Activated CD8-positive, alpha-beta memory T cell treated with anti-CD3 and anti-CD28 coated beads, Interleukin-2, amount 10 ng/mL, durations not matched to agents 7 days and 5 days (primary cell): ENCODE results near the gene IFNL3. TPM values are rescaled to one million over a fixed set of nuclear protein-coding genes. Genes with fewer than 3 reads are reported as not detected.
"Not testable (repeated sequence)": the region's sequence is repeated elsewhere in the genome, so short reads cannot be mapped to it uniquely, and the experiment has no call there.

Experiments
- ATAC-seq: fragments of 150-1000 bp; cut with Tn5 transposase; one replicate; pipeline ENCODE4 v1.10.0; 2021; ENCODE audit warnings: moderate library complexity
- CTCF ChIA-PET: fragments of 350-600 bp; sonication (Branson Sonifier 250); formaldehyde crosslinking; loops from one replicate; lab custom pipeline; 2021; ENCODE audit warnings: antibody characterized with exemption; lab: Charles Lee
- DNase-seq: peaks from one replicate; pipeline ENCODE4 v3.0.0-alpha.2; 2020
- H3K27ac Mint-ChIP-seq: one replicate; pipeline ENCODE4 v1.8.0; 2021; ENCODE audit warnings: mild to moderate bottlenecking, mixed read lengths
- H3K27me3 Mint-ChIP-seq: one replicate; pipeline ENCODE4 v1.8.0; 2021; ENCODE audit warnings: mixed read lengths
- H3K36me3 Mint-ChIP-seq: one replicate; pipeline ENCODE4 v1.8.0; 2021; ENCODE audit warnings: mild to moderate bottlenecking, mixed read lengths
- H3K4me1 Mint-ChIP-seq: one replicate; pipeline ENCODE4 v1.8.0; 2021; ENCODE audit warnings: mixed read lengths
- H3K4me3 Mint-ChIP-seq: one replicate; pipeline ENCODE4 v1.8.0; 2021; ENCODE audit warnings: mild to moderate bottlenecking, moderate library complexity, mixed read lengths
- H3K9me3 Mint-ChIP-seq: one replicate; pipeline ENCODE4 v1.8.0; 2022; ENCODE audit warnings: low read depth, mixed read lengths
- total RNA-seq, 2 experiments: library from RNA; stranded (reverse); gene quantifications; one replicate each; pipeline ENCODE4 v1.2.3, GENCODE V29; 2021

IFNL3 gene
- total RNA-seq, 2 experiments from 2014 or later: 0.42 TPM; not detected in 1

DNA sequence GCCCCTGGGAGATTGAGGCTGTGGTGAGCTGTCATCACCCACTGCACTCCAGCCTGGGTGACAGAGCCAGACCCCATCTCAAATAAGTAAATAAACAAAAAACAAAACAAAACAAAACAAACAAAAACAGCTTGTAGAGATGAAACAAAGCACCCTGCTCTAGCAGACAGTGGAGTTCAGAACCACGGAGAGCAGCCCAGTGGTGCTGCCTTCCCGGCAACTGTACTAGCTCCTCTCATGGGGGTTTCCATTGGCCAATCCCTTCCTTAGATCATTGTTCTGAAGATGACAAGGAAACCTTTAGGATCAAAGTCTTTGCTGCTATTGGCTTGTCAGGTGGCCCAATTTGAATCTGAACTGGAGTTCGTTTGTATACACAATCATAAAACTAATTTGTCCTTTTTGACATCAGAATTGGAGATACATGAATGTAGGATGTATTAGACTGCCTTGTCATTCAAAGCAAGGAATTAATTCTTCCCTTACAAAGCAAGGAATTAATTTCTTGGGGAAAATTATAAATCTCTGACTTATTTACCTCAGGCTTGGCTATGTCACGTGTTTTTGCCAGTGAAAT lies 21.0 kb downstream of the IFNL3 start:
- peak; percentile 36 for ATAC-seq
- peak; percentile 58 for DNase-seq
- CTCF ChIA-PET: interaction anchor here (0.7 to 0.9 kb wide), 2 partner anchors 38 to 731 kb away, joined by 3 to 4 read pairs; no protein-coding TSS in a partner anchor
- Mint-ChIP-seq H3K4me1 (no peaks in the 10 kb centered on the region), H3K4me3 (no peak overlapping the region), H3K9me3 (no peaks in the 10 kb centered on the region), H3K27me3 (peaks cover 35% of the 10 kb centered on the region), H3K36me3 (no peaks in the 10 kb centered on the region), H3K27ac (no peak overlapping the region)

DNA sequence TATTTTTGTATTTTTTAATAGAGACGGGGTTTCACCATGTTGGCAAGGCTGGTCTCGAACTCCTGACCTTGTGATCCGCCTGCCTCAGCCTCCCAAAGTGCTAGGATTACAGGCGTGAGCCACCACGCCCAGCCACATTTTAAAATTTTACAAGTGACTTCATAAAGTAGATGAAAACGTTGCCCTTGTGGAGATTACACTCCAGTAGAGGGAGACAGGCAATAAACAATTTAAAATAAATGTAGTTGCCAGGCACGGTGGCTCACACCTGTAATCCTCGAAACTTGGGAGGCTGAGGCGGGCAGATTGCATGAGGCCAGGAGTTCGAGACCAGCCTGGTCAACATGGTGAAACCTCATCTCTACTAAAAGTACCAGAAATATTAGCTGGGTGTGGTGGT lies 25.7 kb downstream of the IFNL3 start:
- not testable (repeated sequence) for H3K4me1 Mint-ChIP-seq, H3K27ac Mint-ChIP-seq, H3K36me3 Mint-ChIP-seq, DNase-seq, H3K4me3 Mint-ChIP-seq, H3K9me3 Mint-ChIP-seq, ATAC-seq
- CTCF ChIA-PET: interaction anchor here (1.1 to 1.9 kb wide), 3 partner anchors 104 to 115 kb away, joined by 3 to 7 read pairs (median 4); no protein-coding TSS in a partner anchor
- H3K27me3 Mint-ChIP-seq: peaks cover 23% of the 10 kb centered on the region

DNA sequence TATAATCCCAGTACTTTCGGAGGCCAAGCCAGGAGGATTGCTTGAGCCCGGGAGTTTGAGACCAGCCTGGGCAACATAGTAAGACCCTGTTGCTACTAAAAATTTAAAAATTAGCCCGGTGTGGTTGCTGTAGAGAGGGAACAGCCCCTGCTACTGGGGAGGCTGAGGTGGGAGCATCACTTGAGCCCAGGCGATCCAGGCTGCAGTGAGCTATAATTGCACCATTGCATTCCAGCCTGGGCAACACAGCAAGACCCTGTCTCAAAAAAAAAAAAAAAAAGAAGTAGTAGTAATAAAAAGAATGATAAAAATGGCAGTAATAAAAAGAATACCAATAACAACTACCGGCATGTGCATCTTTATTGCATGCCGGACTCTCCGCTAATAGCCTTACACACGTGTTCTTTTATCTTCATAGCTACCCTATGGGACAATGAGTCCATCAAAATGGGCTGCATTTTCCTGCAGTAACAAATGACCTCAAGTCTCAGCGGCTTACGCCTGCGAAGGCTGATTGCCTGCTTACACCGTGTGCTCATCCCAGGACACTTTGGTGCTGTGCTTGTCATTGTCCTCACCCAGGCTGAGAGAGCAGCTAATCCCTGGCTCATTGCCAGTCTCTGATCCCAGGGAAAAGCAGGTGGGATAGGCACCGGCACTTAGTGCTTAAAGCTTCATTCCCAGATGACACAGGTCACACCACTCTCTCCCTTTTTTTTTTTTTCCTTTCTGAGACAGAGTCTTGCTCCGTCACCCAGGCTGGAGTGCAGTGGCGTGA lies 26.4 kb downstream of the IFNL3 start:
- H3K4me1 Mint-ChIP-seq: peaks cover 2% of the 10 kb centered on the region
- no peak for ATAC-seq
- H3K4me3 Mint-ChIP-seq: no peak overlapping the region
- no peak for DNase-seq
- no peak overlapping the region for H3K27ac Mint-ChIP-seq
- H3K27me3 Mint-ChIP-seq: peaks cover 21% of the 10 kb centered on the region
- H3K9me3 Mint-ChIP-seq: no peaks in the 10 kb centered on the region
- CTCF ChIA-PET: interaction anchor here (1.1 to 1.9 kb wide), 3 partner anchors 105 to 116 kb away, joined by 3 to 7 read pairs (median 4); no protein-coding TSS in a partner anchor
- H3K36me3 Mint-ChIP-seq: no peaks in the 10 kb centered on the region

DNA sequence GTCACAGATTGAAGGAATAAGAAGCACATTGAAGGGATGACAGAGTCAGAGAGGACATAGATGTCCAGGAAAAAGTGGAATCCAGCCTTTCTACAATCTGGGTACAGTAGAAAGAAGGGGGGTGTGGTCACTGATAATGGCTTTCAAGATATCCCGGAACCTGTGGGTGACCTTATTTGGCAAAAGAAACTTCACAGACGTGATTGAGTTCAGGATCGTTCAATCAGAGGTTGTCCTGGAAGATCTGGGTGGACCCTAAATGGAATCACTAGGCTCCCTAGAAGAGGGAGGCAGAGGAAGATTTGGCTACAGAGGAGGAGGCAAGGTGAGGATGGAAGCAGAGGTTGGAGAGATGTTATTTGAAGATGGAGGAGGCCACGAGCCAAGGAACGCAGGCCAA lies 27.7 kb downstream of the IFNL3 start:
- CTCF ChIA-PET: interaction anchor here (0.6 to 1.9 kb wide), 4 partner anchors 11 to 130 kb away, joined by 3 to 7 read pairs (median 4); no protein-coding TSS in a partner anchor
- Mint-ChIP-seq H3K27ac (no peak overlapping the region), H3K27me3 (peaks cover 19% of the 10 kb centered on the region), H3K4me3 (no peak overlapping the region), H3K4me1 (peaks cover 2% of the 10 kb centered on the region), H3K36me3 (no peaks in the 10 kb centered on the region), H3K9me3 (no peaks in the 10 kb centered on the region)
- no peak for ATAC-seq
- no peak for DNase-seq

DNA sequence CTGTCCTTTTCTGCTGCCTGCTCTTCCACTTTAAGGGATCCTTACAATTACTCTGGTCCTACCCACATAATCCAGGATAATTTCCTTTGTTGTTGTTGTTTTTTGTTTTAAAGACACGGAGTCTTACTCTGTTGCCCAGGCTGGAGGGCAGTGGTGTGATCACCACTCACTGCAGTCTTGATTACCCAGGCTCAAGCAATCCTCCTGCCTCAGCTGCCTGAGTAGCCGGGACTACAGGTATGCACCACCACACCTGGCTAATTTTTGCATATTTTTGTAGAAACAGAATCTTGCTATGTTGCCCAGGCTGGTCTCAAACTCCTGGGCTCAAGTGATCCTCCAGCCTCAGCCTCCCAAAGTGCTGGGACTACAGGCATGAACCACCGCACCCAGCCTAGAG lies 29.5 kb downstream of the IFNL3 start:
- not testable (repeated sequence) for ATAC-seq, DNase-seq
- CTCF ChIA-PET: interaction anchor here (4.8 kb wide), 1 partner anchor 112 kb away, joined by 40 read pairs; no protein-coding TSS in a partner anchor

DNA sequence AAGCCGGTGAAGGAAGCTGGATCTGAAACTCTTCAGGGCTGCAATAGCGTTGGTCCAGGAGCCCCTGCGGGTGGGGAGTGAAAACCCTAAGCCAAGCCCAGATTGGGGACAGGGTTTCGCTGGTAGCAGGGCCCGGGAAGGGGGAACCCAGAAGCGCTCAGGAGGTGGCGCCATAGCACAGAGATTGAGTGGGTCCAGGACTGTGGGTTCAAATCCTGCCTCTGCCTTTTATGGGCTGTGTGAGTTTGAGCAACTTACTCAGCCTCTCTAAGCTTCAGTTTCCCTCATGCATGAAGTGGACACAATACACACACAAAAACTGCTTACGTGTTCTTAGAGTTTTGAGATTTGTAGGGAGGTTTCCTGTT lies 32.4 kb downstream of the IFNL3 start:
- H3K27me3 Mint-ChIP-seq: peaks cover 7% of the 10 kb centered on the region
- CTCF ChIA-PET: interaction anchor here (0.7 to 4.8 kb wide), 7 partner anchors 19 to 294 kb away, joined by 3 to 40 read pairs (median 3); no protein-coding TSS in a partner anchor
- H3K27ac Mint-ChIP-seq: no peak overlapping the region
- no peaks in the 10 kb centered on the region for H3K4me1 Mint-ChIP-seq
- H3K9me3 Mint-ChIP-seq: no peaks in the 10 kb centered on the region
- DNase-seq (peak; percentile 75), ATAC-seq (peak; percentile 92)
- H3K36me3 Mint-ChIP-seq: no peaks in the 10 kb centered on the region
- no peak overlapping the region for H3K4me3 Mint-ChIP-seq

More for the DNA sequence above, 29.5 kb downstream of the IFNL3 start:
- not testable (repeated sequence) for H3K4me1 Mint-ChIP-seq, H3K36me3 Mint-ChIP-seq, H3K4me3 Mint-ChIP-seq, H3K9me3 Mint-ChIP-seq, H3K27ac Mint-ChIP-seq
- H3K27me3 Mint-ChIP-seq: peaks cover 15% of the 10 kb centered on the region

DNA sequence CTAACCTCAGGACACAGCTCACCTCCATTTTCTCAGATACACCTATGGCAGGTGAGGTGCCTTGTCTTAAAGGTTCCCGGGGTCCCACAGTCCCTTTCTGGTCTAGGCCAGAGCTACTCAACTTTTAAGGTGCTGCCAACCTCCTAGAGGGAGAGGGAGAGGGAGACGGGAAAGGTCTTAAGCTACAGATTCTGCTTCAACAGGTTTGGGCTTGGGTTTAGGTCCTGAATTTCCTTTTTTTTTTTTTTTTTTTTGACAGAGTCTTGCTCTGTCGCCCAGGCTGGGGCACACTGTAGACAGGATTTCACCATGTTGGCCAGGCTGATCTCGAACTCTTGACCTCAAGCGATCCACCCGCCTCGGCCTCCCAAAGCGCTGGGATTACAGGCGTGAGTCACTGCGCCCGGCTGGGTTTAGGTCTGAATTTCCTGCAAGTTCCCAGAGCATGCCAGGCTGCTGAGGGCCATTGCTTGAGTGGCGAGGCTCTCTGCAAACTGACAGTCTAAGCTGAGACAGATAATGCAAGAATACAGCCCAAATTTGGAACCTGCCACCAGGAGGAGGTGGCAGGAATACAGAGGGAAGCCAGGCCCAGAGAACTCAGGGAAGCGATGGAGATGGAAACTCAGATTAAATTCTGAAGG lies 33.0 kb downstream of the IFNL3 start:
- CTCF ChIA-PET: interaction anchor here (0.7 to 4.8 kb wide), 5 partner anchors 43 to 293 kb away, joined by 3 to 40 read pairs (median 5); no protein-coding TSS in a partner anchor
- H3K27ac Mint-ChIP-seq: no peak overlapping the region
- no peaks in the 10 kb centered on the region for H3K4me1 Mint-ChIP-seq
- ATAC-seq: no peak
- H3K4me3 Mint-ChIP-seq: no peak overlapping the region
- H3K27me3 Mint-ChIP-seq: peaks cover 3% of the 10 kb centered on the region
- no peaks in the 10 kb centered on the region for H3K9me3 Mint-ChIP-seq
- no peaks in the 10 kb centered on the region for H3K36me3 Mint-ChIP-seq
- DNase-seq: no peak

DNA sequence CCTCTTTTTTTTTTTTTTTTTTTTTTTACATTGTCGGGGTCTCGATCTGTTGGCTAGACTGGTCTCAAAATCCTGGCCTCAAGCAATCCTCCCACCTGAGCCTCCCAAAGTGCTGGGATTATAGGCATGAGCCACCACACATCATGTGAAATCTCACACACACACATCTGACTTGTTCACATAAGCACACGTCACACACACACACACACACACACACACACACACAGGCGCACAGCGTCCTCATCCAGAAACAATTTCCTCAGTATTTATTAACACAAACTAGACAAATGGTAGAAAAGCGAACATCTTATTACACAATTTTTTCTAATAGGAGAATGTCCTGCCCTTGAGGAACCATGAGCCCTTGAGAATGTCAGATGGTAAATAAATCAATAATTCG lies 35.6 kb downstream of the IFNL3 start:
- no peak for ATAC-seq
- CTCF ChIA-PET: no interaction called here

DNA sequence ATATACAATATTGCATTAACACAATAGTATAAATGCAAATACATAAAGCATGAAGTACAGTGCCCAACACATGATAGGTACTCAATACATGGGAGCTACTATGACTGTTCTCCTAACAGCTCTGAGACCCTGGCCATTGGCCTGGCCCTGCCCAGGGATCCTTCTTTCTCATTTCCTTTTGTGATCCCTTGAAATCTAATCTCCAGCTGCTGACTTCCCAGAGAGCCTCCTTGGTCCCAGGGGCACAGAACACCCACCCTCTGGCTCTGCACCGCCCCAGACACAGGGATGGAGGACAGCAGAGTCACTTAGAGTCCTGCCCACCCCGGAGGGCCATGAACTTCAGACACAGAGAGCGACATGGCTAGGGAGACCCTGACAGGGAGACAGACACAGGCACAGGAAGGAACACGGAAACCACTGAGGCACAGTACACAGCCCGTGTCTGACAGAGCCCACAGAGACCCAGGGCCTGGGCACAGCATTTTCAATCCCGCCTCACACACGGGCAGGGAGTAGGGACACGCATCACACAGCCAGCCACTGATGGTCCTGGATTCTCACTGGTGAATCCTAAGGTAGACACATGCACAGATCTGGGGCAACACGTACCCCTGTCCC lies 36.5 kb downstream of the IFNL3 start:
- ATAC-seq (no peak), DNase-seq (no peak)
- Mint-ChIP-seq H3K27ac (no peak overlapping the region), H3K9me3 (no peaks in the 10 kb centered on the region), H3K27me3 (peaks cover 25% of the 10 kb centered on the region), H3K4me3 (no peak overlapping the region), H3K36me3 (no peaks in the 10 kb centered on the region), H3K4me1 (no peaks in the 10 kb centered on the region)
- CTCF ChIA-PET: no interaction called here

More for the DNA sequence above, 35.6 kb downstream of the IFNL3 start:
- Mint-ChIP-seq H3K36me3 (no peaks in the 10 kb centered on the region), H3K9me3 (no peaks in the 10 kb centered on the region), H3K4me3 (no peak overlapping the region), H3K27ac (no peak overlapping the region), H3K4me1 (no peaks in the 10 kb centered on the region), H3K27me3 (peaks cover 18% of the 10 kb centered on the region)
- DNase-seq: no peak

DNA sequence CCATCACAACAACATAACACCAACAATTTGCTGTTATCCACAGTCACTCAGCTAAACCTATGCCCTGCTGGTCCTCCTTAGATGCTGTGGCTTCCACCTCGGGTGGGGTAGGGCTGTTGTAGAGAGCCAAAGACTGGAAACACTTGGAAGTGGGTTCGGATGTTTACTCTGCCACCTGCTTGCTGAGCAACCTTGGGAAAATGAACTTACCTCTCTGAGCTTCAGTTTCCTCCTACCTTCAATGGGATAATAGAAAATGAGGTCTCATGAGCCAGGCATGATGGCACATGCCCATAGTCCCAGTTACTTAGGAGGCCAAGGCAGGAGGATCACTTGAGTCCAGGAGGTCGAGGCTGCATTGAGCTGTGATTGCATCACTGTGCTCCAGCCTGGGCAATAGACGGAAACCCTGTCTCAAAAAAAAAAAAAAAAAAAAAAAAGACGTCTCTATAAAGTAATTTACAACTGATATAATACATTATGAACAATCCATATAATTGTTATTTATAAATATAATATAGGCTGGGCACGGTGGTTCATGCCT lies 37.4 kb downstream of the IFNL3 start:
- peaks cover 31% of the 10 kb centered on the region for H3K27me3 Mint-ChIP-seq
- no peaks in the 10 kb centered on the region for H3K9me3 Mint-ChIP-seq
- no peaks in the 10 kb centered on the region for H3K4me1 Mint-ChIP-seq
- no peak overlapping the region for H3K4me3 Mint-ChIP-seq
- DNase-seq (no peak), ATAC-seq (no peak)
- CTCF ChIA-PET: interaction anchor here (1.5 kb wide), 1 partner anchor 85 kb away, joined by 4 read pairs; no protein-coding TSS in a partner anchor
- no peaks in the 10 kb centered on the region for H3K36me3 Mint-ChIP-seq
- H3K27ac Mint-ChIP-seq: no peak overlapping the region

DNA sequence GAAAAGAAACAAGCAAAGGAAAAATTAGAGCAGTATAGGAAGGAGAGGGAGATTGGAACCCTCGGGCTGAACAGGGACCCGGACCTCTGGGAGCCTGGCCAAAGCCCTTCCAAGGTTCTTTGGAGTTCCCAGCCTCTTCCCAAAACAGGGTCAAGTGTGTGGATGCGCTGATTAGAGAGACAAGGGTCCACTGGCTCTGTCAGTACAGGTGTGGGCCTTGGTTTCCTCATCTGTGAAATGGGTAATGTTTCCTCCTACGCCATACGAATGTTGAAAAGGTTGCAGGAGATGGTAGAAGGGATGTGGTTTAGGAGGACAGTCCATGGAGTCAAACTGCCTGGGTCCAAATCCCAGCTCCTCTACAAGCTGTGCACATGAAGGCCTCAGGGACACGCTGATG lies 38.7 kb downstream of the IFNL3 start:
- no peak overlapping the region for H3K4me3 Mint-ChIP-seq
- DNase-seq (no peak), ATAC-seq (no peak)
- no peaks in the 10 kb centered on the region for H3K9me3 Mint-ChIP-seq
- H3K4me1 Mint-ChIP-seq: no peaks in the 10 kb centered on the region
- no peaks in the 10 kb centered on the region for H3K36me3 Mint-ChIP-seq
- H3K27me3 Mint-ChIP-seq: peaks cover 41% of the 10 kb centered on the region
- no peak overlapping the region for H3K27ac Mint-ChIP-seq
- CTCF ChIA-PET: interaction anchor here (1.4 to 1.5 kb wide), 2 partner anchors 84 to 130 kb away, joined by 3 to 4 read pairs; partner anchors contain the start of gene GMFG

DNA sequence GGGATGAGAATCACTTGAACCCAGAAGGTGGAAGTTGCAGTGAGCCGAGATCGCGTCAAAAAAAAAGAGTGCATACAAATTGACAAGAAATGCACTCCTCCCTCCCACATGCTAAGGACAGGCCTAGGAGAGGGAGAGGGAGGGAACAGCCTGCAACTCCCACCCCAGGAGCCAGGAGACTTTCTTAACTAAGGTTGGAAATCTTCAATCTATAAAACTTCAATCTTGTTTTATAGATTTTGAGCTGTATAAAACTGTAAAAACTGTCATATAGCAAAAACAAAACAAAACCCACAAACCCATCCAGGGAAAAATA lies 39.4 kb downstream of the IFNL3 start:
- CTCF ChIA-PET: interaction anchor here (1.4 kb wide), 1 partner anchor 130 kb away, joined by 3 read pairs; the partner anchor contains the start of gene GMFG
- no peaks in the 10 kb centered on the region for H3K4me1 Mint-ChIP-seq

More for the DNA sequence above, 39.4 kb downstream of the IFNL3 start:
- Mint-ChIP-seq H3K27ac (no peak overlapping the region), H3K4me3 (no peak overlapping the region), H3K27me3 (peaks cover 49% of the 10 kb centered on the region), H3K9me3 (no peaks in the 10 kb centered on the region), H3K36me3 (no peaks in the 10 kb centered on the region)
- no peak for ATAC-seq
- no peak for DNase-seq
